HG02840 (cell line): ENCODE results near the gene TRIM68.

Experiments
- ATAC-seq: cut with Tn5 transposase; IDR thresholded peaks from one replicate; pipeline ENCODE4 v1.9.1; 2021; ENCODE audit warnings: mild to moderate bottlenecking, moderate library complexity, moderate number of reproducible peaks; ENCODE audit not compliant: unreplicated experiment, low FRiP score

Gene TRIM68, protein sequence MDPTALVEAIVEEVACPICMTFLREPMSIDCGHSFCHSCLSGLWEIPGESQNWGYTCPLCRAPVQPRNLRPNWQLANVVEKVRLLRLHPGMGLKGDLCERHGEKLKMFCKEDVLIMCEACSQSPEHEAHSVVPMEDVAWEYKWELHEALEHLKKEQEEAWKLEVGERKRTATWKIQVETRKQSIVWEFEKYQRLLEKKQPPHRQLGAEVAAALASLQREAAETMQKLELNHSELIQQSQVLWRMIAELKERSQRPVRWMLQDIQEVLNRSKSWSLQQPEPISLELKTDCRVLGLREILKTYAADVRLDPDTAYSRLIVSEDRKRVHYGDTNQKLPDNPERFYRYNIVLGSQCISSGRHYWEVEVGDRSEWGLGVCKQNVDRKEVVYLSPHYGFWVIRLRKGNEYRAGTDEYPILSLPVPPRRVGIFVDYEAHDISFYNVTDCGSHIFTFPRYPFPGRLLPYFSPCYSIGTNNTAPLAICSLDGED

DNA sequence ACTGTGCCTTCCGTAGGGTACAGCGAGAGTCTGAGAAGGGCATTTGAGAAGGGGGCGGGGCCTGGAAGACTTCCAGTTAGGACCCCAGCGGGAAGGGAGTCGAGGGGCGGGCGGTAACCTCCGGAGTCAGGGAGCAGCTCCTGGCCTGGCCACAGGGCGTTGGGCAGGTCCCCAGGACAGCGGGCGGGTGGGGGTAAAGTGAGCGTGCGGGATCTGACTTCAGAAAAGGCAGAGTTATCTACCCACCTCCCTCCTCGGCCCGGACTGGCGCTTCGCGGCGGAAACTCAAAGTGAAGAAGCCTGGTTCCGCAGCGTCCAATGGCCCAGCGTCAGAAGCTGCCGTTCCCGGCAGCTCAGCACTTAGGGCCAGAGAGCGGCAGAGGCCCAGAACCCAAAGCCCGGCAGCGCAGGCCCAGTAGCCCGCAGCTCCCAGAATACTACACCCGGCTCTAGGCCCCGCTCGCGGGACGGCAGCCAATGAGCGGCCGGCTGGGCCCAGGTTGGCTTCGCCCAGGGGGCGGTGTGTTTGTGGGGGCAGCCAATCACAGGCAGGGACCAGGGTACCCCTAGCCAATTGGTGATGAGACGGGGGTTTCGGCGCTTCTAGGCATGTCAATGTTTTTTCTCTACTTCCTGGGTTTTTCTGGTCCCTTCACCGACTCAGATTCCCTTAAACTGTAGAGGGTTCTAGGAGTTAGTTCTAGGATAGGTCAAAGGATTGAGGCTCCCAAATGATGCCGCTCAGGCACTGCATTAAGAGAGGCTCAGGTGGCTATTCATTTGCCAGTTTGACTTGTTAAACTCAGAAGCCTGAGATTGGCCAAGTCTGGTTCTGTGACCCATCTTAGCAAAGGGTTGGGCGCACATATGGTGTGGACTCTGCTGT lies at the start of gene TRIM68:
TRIM68 (minus strand) TSS at position 451 of the 886 bp plus-strand sequence. CDS start 2,727 bp downstream, outside the sequence.
- ATAC-seq = peak; percentile 100

DNA sequence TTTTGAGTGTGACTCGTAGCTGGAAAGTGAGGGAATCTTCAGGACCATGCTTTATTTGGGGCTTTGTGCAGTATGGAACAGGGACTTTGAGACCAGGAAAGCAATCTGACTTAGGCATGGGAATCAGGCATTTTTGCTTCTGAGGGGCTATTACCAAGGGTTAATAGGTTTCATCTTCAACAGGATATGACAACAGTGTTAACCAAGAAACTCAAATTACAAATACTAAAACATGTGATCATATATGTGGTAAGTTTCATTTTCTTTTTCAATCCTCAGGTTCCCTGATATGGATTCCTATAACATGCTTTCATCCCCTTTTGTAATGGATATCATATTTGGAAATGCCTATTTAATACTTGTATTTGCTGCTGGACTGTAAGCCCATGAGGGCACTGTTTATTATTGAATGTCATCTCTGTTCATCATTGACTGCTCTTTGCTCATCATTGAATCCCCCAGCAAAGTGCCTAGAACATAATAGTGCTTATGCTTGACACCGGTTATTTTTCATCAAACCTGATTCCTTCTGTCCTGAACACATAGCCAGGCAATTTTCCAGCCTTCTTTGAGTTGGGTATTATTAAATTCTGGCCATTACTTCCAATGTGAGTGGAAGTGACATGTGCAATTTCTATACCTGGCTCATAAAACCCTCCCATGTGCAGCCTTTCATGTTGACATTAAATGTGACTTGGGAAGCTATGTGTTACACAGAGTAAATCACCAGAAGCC lies 46.8 kb upstream of the TRIM68 start:
- no peak for ATAC-seq

DNA sequence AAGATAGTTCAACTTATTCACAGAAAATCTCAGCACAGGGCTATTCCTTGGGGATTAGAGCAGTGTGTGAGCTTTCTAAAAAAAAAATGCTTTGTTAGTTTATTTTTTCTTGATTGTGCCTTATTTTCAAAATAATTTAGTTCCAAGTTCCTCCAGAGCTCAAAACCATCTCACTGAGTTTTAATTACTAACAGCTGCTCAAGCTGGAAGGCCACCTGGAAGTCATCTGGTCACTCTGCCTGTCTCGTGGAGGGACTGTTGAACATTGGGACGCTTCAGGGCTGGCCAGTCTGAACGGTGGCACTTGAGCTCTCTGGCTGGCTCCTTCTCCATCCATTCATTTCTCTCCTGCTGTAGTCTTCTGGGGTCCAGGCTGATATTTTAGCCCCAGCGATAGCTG lies 39.7 kb upstream of the TRIM68 start:
- no peak for ATAC-seq

DNA sequence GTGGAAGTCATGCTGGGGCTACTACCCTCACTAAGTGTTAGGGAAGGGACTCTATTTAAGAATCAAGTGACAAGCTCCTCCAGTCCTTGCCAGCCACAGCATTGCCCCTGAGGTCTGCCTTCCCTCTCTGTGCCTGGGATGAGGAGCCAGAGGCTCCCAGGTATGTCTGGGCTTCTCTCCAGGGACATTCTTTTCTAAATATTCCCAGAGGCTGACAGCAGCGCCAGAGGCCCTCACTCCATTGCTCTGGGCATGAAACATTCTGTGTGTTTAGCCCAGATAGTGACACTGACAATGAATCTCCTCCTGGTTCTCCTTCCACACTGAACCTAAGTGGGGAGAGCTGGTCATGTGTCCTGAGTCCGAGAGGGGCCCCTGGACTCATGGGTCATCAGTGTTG lies 37.9 kb upstream of the TRIM68 start:
- no peak for ATAC-seq

DNA sequence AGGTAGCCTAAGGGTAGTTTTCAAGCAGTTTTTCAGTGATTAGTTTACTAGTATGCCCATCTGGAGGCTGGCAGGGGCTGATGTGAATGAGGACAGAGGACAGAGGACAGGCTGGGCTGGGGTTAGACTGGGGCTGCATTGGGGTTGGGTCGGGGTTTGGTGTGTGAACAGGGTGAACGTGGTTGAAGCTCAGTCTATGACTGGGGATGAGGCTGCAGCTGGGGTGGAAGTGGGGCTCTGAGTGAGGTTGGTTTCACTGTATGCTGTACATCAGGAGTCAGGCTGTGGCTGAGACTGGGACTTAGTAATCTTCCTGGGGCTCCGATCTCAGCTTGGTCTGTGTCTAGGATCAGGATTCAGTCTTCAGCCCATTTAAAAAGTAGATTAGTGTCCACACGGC lies 36.2 kb upstream of the TRIM68 start:
- ATAC-seq = no peak

DNA sequence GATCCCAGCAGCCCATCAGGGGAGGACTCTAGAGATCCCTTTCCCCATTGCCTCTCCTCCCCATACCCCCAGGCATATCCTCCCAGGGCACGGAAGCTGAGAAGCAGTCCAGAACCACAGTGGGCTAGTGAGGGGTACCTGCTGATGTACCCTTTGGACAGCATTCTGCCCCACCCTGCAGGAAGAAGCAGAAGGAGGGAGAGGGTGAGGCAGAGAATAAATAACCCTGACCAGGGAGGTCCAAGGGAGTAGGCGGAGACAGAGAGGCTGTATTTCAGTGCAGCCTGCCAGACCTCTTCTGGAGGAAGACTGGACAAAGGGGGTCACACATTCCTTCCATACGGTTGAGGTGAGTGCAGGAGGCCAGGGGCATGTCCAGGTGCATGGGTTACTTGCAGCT lies 35.7 kb upstream of the TRIM68 start, which contains the start of gene OR51E1:
OR51E1 (plus strand) TSS at position 301 of the 400 bp plus-strand sequence. CDS start 8,545 bp downstream, outside the sequence.
- ATAC-seq = no peak

DNA sequence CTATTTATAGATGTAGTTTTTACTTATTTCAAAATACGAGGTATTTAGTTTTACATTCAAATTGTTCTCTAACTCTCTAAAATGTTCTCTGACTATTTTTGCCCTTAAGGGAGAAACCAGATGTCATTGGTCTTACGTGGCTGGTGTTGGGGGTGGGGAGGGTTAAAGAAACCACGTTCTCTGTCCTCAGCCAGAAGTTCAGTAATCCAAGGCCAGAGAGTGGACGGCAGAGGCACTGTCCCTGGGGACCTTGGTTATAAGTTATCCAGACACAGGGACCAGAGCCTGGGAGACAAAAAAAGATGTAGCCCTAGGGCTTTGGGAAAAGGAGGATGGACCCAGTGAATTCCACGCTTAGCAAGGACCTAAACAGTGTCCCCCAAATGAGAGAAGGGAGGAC lies 35.0 kb upstream of the TRIM68 start:
- no peak for ATAC-seq

DNA sequence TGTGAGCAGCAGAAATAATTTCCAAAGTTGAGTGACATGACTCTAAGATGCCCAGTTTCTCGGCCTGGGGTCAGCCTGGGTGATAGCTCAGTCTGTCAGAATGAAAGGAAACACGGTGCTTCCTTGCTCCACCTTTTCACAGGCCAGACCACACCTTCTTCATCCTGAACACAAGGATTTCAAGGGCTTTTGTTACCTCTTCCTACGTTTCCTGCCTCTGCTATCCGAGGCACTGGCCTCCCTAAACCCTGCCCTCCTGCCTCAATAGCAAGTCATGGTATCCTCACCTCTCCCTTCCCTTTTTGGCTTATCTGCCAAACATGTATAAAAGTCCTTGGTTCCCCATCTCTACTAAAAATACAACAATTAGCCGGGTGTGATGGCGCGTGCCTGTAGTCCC lies 34.0 kb upstream of the TRIM68 start:
- no peak for ATAC-seq

DNA sequence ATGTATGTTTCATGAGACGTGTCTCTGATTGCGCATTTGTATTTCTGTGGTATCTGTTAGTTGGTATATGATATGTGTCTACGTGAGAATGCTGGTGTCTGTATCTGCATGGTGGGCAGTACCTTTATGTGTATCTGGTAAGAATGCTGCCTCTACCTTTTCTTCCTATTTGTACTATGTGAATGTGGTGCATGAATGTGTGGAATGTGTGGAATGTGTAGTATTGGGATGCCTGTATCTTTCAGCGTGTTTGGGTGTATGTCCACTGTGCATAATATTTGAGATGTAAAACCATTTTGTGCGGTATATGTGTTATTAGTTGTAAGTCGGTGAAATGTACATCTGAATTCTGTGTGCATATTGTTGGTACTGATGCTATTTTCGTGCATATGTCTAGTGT lies 33.5 kb upstream of the TRIM68 start:
- no peak for ATAC-seq

DNA sequence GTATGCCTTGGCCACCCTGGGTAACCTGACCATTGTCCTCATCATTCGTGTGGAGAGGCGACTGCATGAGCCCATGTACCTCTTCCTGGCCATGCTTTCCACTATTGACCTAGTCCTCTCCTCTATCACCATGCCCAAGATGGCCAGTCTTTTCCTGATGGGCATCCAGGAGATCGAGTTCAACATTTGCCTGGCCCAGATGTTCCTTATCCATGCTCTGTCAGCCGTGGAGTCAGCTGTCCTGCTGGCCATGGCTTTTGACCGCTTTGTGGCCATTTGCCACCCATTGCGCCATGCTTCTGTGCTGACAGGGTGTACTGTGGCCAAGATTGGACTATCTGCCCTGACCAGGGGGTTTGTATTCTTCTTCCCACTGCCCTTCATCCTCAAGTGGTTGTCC lies 31.9 kb upstream of the TRIM68 start:
- no peak for ATAC-seq

DNA sequence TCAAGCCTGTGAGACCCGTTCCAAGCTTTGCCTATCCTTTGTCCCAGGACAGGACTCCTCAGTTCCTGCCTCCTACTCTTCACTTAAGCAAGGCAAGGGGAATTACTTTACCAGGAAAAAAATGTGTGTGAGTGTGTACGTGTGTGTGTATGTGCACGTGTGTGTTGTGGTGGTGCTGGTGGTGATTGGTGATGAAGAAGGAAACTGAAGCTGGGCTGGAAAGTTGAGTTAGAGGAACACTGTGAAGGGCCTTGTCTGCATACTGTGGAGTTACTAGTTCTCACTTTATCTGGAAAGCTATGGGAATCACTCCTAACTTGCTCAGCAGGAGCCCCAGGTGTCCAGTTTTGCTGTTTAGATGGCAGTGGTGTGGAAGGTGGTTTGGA lies 29.6 kb upstream of the TRIM68 start:
- ATAC-seq = no peak

DNA sequence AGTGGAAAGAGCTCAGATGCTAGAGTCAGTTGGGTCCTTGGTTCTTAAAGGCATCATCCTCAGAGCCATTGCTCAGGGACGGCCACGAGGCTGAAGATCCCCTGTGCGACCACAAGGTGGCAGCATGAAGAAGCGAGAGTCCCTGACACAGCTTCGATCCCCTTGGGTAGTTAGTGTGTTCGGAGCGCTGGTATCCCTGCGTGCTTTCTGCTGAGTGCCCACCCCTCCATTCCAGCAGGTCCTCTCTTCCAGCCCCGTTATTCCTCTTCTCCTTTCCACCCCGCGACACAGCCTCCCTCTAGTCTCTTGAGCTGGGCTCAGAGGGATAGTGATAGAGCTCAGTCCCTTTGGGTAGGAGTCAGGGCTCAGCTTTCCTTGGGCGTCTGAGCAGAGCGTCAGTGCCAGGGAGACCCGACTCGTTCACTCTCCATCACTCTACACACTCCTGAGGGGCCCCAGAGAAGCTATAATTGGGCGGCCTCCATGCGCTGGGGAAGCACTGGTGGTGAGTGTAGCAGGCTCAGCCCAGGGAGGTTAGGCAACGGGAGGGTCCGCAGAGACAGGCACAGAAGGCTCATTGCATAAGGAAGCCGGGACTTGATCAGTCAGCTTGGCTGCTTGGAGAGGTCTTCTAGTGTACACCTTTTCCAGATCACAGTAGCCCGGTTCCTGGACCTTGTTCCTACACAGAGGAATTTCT lies 29.1 kb upstream of the TRIM68 start, which contains the start of gene OR51D1:
OR51D1 (plus strand) TSS at position 516 of the 700 bp plus-strand sequence. CDS start 2,314 bp downstream, outside the sequence.
- ATAC-seq = no peak

DNA sequence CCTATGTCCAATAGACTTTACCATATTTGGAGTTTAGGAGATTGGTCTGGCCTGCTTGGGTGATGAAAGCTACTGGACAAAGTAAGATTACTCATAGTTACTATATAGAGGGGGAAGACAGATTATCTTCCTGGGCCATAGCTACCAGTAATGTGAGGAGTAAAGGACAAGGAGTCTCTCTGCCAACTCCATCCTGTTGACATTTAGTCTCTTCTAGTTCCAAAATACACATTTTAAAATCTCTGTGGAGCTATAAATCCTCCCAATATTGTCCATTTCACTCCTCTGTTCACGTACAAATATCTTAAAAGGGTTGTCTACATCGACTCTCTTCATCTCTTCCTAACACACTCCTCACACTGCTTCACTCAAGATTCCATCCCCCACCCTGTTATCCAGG lies 28.1 kb upstream of the TRIM68 start:
- ATAC-seq = no peak

DNA sequence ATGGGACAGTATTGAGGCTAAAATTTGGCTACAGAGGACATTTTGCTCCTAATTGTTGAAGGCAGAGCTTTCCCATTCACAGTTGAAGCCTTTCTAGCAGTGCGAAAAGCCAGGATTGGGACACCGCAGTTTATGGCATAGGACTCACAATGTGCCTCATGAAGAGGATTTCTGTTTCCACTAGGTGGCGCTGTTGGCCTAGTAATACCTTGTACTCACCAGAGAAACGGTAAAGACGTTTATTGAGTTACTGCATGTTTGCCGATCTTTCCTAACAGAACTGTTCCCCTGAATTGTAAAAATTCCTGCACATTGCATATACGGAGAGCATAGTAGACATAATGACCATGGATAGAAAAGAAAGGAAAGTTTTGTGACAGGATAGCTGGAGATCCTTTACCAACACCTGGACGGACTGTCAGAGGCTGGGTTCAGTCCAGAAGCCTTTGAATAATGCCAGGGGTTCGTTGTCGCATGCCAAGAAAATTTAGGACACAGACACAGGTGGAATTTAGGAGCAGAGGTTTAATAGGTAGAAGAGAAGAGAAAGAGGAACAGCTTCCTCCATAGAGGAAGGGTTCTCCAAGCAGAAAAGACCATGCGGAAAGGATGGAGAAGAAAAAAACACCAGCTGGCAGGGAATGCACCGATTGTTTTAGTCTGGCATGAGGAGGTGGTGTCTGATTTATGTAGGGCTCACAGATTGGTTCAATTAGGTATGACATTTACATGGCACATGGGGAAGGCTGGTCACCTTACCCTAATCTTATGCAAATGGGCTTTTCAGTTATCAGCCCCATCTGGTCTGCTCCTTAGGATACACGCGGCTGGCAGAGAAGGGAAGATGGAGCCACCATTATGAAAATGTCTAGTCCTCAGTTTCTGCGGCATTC lies 18.4 kb upstream of the TRIM68 start:
- ATAC-seq = no peak

DNA sequence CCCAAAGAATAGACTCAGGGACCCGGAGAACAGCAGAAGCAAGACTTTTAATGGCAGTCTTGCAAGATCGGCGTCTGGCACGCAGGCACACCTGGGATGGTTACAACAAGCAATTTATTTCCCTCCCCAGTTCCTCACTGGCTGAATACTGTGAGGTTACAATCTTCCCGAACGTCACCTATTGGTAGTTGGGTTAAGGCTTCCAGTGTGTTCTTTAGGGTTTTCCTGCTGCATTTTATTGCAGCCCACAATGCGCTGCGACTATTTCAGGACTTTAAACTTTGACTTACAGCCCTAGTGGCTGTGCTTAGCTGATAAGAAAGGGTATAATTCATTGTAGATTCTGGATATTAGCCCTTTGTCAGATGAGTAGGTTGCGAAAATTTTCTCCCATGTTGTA lies 11.5 kb upstream of the TRIM68 start:
- no peak for ATAC-seq

DNA sequence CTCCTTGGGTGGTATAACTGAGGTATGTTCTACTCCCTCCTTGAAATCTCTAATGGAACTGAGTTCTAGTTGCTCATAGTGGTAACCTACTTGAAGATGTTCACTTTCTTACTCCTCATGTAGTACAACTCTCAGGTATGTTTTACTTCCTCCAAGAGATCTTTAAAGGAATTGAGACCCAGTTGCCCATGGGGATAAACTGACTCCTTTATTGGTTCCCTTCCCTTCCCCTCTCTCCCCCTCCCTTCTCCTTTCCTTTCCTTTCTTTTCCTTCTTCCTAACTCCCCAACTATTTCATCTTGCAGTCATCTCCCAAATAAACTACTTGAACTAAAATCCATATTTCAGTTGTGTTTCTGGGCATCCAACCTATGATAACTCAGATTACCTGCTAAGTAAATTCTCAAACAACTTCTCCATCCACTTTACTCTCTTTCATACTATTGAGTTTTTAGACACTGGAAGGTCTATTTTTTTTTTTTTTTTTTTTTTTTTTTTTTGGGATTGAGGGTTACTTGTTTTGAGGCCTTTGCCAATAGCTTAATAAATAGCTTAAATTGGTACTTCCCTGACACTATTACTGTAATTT lies 7.9 kb upstream of the TRIM68 start:
- ATAC-seq = no peak

DNA sequence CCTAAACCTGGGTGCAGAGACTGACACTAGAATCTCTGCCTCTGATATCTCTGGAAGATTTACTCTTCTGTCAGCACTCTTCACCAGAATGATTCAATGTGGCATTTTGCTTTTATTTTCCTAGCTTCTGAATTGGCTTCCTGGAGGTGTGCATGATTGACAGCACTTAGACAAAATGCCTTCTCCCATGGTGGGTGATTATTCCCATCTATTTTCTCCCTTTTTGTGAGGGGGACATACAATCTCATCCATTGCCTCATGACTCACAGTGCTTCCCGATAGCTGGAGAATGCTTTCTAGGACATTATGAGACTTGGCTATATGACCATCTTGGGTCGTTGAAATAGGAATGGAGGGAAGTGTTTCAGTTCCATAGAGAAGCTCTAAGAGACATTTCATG lies 4.0 kb upstream of the TRIM68 start:
- ATAC-seq = no peak

DNA sequence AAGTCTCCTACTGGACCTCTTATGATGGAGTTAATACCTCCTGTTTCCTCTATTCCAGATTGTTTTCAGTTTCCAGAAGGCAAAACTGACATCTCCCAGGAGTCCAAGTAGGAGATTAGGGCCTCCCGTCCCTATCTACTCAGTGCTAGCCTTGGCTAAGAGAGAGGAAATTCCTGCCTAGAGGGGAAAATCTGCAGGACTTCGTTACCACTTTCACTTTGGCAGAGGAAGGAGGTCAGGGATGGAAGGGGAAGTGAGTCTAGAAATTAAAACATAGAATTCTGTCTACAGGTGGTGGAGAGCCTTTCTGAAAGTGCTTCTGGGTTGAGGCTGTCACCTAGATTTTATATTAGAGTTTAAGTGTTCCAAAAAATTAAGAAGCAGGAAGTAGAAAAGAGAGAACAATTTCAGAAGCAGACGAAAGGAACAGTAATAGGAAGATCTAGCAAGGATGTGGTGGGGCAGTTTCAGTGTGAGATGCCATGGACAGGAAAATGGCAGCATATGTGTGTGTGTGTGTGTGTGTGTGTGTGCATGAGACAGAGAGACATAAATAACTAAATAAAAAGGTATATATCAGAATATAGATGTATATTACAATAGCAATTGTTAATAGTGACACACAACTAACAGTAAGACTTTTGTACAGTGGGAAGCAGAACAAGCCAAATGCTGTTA lies 2.4 kb upstream of the TRIM68 start:
- ATAC-seq = no peak
